GM10266 (cell line): ENCODE results near the gene UNC13B.

Source experiments
- DNase-seq: peaks from one replicate; pipeline ENCODE4 v3.0.0; 2012; ENCODE audit errors: extremely low spot score
- CTCF ChIP-seq: IDR thresholded peaks from 2 replicates; pipeline ENCODE4 v1.5.1; 2012; ENCODE audit warnings: mild to moderate bottlenecking, low read depth; ENCODE audit not compliant: control insufficient read depth, insufficient read depth; ENCODE audit errors: missing control alignments

Gene UNC13B

DNA sequence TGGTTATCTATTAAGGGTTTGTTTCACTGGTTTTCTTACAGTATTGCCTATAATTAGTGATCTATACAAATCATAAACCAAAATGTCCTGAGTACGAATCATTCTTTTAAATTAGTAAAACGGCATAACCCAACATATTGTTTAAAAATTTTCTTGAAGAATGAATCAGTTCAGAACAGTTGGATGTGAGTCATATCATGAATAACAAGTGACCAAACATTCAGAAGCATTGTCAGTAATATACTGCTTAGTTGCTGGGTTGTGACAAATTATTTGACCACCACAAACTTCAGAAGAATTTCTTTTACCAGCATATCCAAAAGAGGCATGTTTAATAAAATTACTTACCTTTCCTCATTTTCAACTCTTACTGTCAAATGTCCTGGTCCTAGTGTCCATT is 111.2 kb downstream of the UNC13B start:
- TF ChIP-seq CTCF = no peak
- DNase-seq = no peak

- TF ChIP-seq CTCF = no peak
- DNase-seq = no peak
These were observed 111.8 kb downstream of the UNC13B start for GRCh38 chr9:35273591-35273990.

GRCh38 chr9:35274993-35275392 is 113.2 kb downstream of the UNC13B start:
- no peak for TF ChIP-seq CTCF
- no peak for DNase-seq

DNA sequence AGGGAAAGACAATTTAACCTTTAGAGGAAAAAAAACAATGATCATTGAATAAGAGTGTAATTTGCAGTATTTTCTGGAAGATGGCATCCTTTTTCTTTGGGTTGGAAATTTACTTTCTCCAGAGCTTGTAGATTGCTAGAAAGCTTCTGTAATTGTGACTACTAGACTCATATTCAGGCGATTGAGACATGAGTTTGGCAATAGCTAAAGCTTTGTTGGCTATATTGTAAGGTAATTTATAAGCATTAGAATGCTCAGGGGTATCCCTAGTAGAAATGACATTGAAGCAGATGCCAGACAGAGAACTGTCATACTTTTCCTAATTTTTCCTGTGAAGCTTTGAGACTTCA is 115.3 kb downstream of the UNC13B start:
- no peak for TF ChIP-seq CTCF
- DNase-seq = no peak

- TF ChIP-seq CTCF = no peak
- DNase-seq = no peak
These were observed 116.0 kb downstream of the UNC13B start for GRCh38 chr9:35277628-35278359.

DNA sequence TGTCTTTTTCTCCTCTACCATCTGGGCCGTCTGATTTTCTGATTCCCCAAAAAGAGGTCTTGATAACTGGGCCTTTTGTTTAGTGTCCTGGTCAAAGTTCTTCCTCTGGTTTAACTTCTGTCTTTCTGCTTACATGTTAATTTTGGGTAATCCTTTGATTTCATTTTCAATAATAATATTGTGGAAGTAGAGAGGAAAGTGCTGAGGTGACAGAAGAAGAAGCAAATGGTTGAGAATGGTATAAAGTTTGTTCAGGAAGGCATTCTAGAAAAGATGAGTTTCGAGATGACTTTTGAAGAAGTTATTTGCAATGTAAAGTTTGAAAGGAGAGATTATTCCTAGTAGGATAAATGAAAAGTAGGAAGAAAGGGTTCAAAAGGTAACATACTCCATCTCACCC is 118.1 kb downstream of the UNC13B start:
- no peak for TF ChIP-seq CTCF
- no peak for DNase-seq

DNA sequence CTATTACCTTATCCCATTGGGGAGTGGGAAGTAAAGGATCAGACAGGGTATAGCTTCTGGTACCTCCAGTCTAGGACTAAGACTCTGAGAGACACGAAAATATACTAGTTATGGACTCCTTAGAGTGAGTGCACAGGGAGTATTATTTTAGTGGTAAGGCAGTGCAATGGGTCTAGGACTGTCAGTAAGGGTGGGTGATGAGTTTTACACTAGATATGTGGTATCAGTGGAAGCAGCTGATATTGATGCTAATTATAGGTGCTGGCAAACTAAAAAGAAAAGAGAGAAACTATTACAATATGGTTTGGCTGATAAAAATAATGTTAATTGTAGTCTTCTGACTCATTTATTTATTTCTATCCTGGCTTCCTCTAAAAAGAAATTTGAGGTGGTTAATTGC is 118.6 kb downstream of the UNC13B start:
- no peak for DNase-seq
- TF ChIP-seq CTCF = no peak
